HCT116 (cell line): ENCODE measurements around the gene CNTNAP2. TPM values are rescaled to one million over a fixed set of nuclear protein-coding genes. Genes with fewer than 3 reads are reported as not detected.

ENCODE experiments used
- ATAC-seq: fragments of 200-7000 bp; cut with Tn5 transposase; 2 replicates; pipeline ENCODE4 v1.9.1; 2020; ENCODE audit warnings: mild to moderate bottlenecking, moderate library complexity
- BruUV-seq: library from RNA; stranded (reverse); fragments of 400-500 nt; replicated peaks from 2 replicates; lab custom pipeline; 2021; lab: Mats Ljungman, UMichigan
- CTCF ChIA-PET: fragments of 300-600 bp; sonication (Branson Sonifier 250); formaldehyde crosslinking; loops from one replicate; lab custom pipeline; 2021; ENCODE audit warnings: antibody characterized with exemption; lab: Charles Lee
- POLR2A ChIA-PET: fragments of 300-600, 350-600 bp; sonication (Branson Sonifier 250); formaldehyde crosslinking; loops from one replicate; lab custom pipeline; 2021; ENCODE audit warnings: antibody characterized with exemption; lab: Charles Lee
- RAD21 ChIA-PET, 2 experiments: fragments of 300-600 bp; sonication (Branson Sonifier 250); formaldehyde crosslinking; loops; one replicate each; lab custom pipeline; 2023; ENCODE audit warnings: low total read pairs in 2 of 2; ENCODE audit not compliant: uncharacterized antibody in 2 of 2, unreplicated experiment in 2 of 2, low non-redundant PET in 1 of 2; lab: Charles Lee
- DNase-seq: peaks from one replicate; pipeline ENCODE4 v3.0.0-alpha.2; 2010; ENCODE audit warnings: low read depth, low spot score
- H2AFZ ChIP-seq: fragments of 200-600 bp; shearing (Covaris generic), sonication (generic); 2 replicates; pipeline ENCODE4 v1.6.1; 2017; ENCODE audit warnings: low read depth, mixed run types, mixed read lengths, antibody characterized with exemption, low read length; ENCODE audit not compliant: poor library complexity, severe bottlenecking
- H3K27ac ChIP-seq: 2 replicates; pipeline ENCODE4 v1.5.1; 2012; ENCODE audit warnings: low read depth, low read length
- H3K27me3 ChIP-seq: fragments of 200-600 bp; sonication (generic); 2 replicates; pipeline ENCODE4 v1.6.1; 2016; ENCODE audit warnings: mixed run types, low read length, mixed read lengths; ENCODE audit not compliant: insufficient read depth
- H3K36me3 ChIP-seq, 2 experiments: fragments of 200-500 bp in 1 of 2; fragments of 200-600 bp in 1 of 2; sonication (Bioruptor generic) in 1 of 2; sonication (generic) in 1 of 2; 2 replicates each; pipeline versions ENCODE4 v1.5.1 to v1.6.1; 2014 to 2016; ENCODE audit warnings: low read length in 2 of 2, inconsistent platforms in 1 of 2, mixed read lengths in 1 of 2, mixed run types in 1 of 2; ENCODE audit not compliant: insufficient read depth in 2 of 2, control insufficient read depth in 1 of 2
- H3K4me1 ChIP-seq, 2 experiments: fragments of 200-600 bp in 1 of 2; sonication (generic) in 1 of 2; 2 replicates each; pipeline versions ENCODE4 v1.5.1 to v1.6.1; 2012 to 2017; ENCODE audit warnings: low read length in 2 of 2, inconsistent platforms in 1 of 2, mild to moderate bottlenecking in 1 of 2, mixed read lengths in 1 of 2, mixed run types in 1 of 2, moderate library complexity in 1 of 2; ENCODE audit not compliant: insufficient read depth in 2 of 2, control insufficient read depth in 1 of 2
- H3K4me2 ChIP-seq: fragments of 200-600 bp; sonication (generic); 2 replicates; pipeline ENCODE4 v1.6.1; 2017; ENCODE audit warnings: mixed run types, low read length, mixed read lengths
- H3K4me3 ChIP-seq, 2 experiments: fragments of 200-600 bp in 1 of 2; sonication (generic) in 1 of 2; replicated peaks in 1 of 2; 2 replicates each; pipeline ENCODE4 v1.5.1; 2011 to 2016; ENCODE audit warnings: low read length in 2 of 2, control low read depth in 1 of 2, low read depth in 1 of 2, mild to moderate bottlenecking in 1 of 2, mixed read lengths in 1 of 2, mixed run types in 1 of 2
- H3K79me2 ChIP-seq: fragments of 200-600 bp; sonication (generic); 2 replicates; pipeline ENCODE4 v1.6.1; 2017; ENCODE audit warnings: mild to moderate bottlenecking, mixed run types, low read length, moderate library complexity, mixed read lengths; ENCODE audit not compliant: insufficient read depth
- H3K9ac ChIP-seq: fragments of 200-600 bp; sonication (generic); 2 replicates; pipeline ENCODE4 v1.6.1; 2016; ENCODE audit warnings: low read length, mixed read lengths
- H3K9me2 ChIP-seq: fragments of 200-600 bp; sonication (generic), shearing (Covaris generic); 2 replicates; pipeline ENCODE4 v1.6.1; 2017; ENCODE audit warnings: mixed run types, mild to moderate bottlenecking, moderate library complexity; ENCODE audit not compliant: insufficient read depth
- H3K9me3 ChIP-seq, 2 experiments: fragments of 200-500 bp in 1 of 2; fragments of 200-600 bp in 1 of 2; sonication (Bioruptor generic) in 1 of 2; sonication (generic) in 1 of 2; 2 replicates each; pipeline ENCODE4 v1.6.1; 2014 to 2017; ENCODE audit warnings: low read length in 2 of 2, mixed read lengths in 2 of 2, inconsistent platforms in 1 of 2, low read depth in 1 of 2, mild to moderate bottlenecking in 1 of 2, mixed run types in 1 of 2, moderate library complexity in 1 of 2; ENCODE audit not compliant: control insufficient read depth in 1 of 2, insufficient read depth in 1 of 2
- H4K20me1 ChIP-seq: fragments of 200-600 bp; sonication (generic), shearing (Covaris generic); 2 replicates; pipeline ENCODE4 v1.6.1; 2017; ENCODE audit warnings: mixed run types, mild to moderate bottlenecking, moderate library complexity; ENCODE audit not compliant: insufficient read depth
- ATF3 ChIP-seq: IDR thresholded peaks from 2 replicates; pipeline ENCODE4 v1.6.1; 2012
- CBX3 ChIP-seq: IDR thresholded peaks from 2 replicates; pipeline ENCODE4 v1.6.1; 2012; ENCODE audit warnings: low read depth
- CEBPB ChIP-seq: IDR thresholded peaks from 2 replicates; pipeline ENCODE4 v1.6.1; 2012; ENCODE audit warnings: low read depth
- CTCF ChIP-seq, 3 experiments: fragments of 200-600 bp in 1 of 3; sonication (generic) in 1 of 3; IDR thresholded peaks in 2 of 3; conservative IDR thresholded peaks in 1 of 3; 2 replicates each; pipeline ENCODE4 v1.5.1; 2012 to 2017; ENCODE audit warnings: low read depth in 2 of 3, low read length in 2 of 3, antibody characterized with exemption in 1 of 3, borderline replicate concordance in 1 of 3, control low read depth in 1 of 3, mild to moderate bottlenecking in 1 of 3, mixed read lengths in 1 of 3, mixed run types in 1 of 3, moderate library complexity in 1 of 3; ENCODE audit not compliant: insufficient read depth in 1 of 3
- EGR1 ChIP-seq: IDR thresholded peaks from 2 replicates; pipeline ENCODE4 v1.6.1; 2012; ENCODE audit warnings: low read depth
- EZH2 ChIP-seq: fragments of 200-600 bp; sonication (generic); IDR thresholded peaks from 2 replicates; pipeline ENCODE4 v1.6.1; 2017; ENCODE audit warnings: antibody characterized with exemption, mixed run types
- EZH2phosphoT487 ChIP-seq: fragments of 200-600 bp; IDR thresholded peaks from 2 replicates; pipeline ENCODE4 v1.6.1; 2018; ENCODE audit warnings: antibody characterized with exemption, borderline replicate concordance
- FOSL1 ChIP-seq: IDR thresholded peaks from 2 replicates; pipeline ENCODE4 v1.6.1; 2012; ENCODE audit warnings: low read depth
- JUND ChIP-seq: IDR thresholded peaks from 2 replicates; pipeline ENCODE4 v1.6.1; 2012
- MAX ChIP-seq: IDR thresholded peaks from 2 replicates; pipeline ENCODE4 v1.6.1; 2012
- RAD21 ChIP-seq: IDR thresholded peaks from 2 replicates; pipeline ENCODE4 v1.6.1; 2012; ENCODE audit warnings: low read depth, mild to moderate bottlenecking
- SIN3A ChIP-seq: IDR thresholded peaks from 2 replicates; pipeline ENCODE4 v1.6.1; 2012; ENCODE audit warnings: low read depth
- SP1 ChIP-seq: IDR thresholded peaks from 2 replicates; pipeline ENCODE4 v1.6.1; 2012; ENCODE audit warnings: low read depth
- SRF ChIP-seq: IDR thresholded peaks from 2 replicates; pipeline ENCODE4 v1.6.1; 2012; ENCODE audit warnings: low read depth
- TCF7L2 ChIP-seq: IDR thresholded peaks from 2 replicates; pipeline ENCODE4 v1.7.0; 2011; ENCODE audit warnings: borderline replicate concordance, inconsistent platforms; ENCODE audit not compliant: insufficient read depth, insufficient read length; ENCODE audit errors: extremely low read depth
- YY1 ChIP-seq: IDR thresholded peaks from 2 replicates; pipeline ENCODE4 v1.6.1; 2011; ENCODE audit warnings: low read length, low read depth, moderate library complexity, mild to moderate bottlenecking; ENCODE audit not compliant: insufficient replicate concordance; ENCODE audit errors: extremely low read depth
- ZBTB33 ChIP-seq: IDR thresholded peaks from 2 replicates; pipeline ENCODE4 v1.6.1; 2011; ENCODE audit warnings: mild to moderate bottlenecking, low read length, moderate library complexity; ENCODE audit not compliant: insufficient replicate concordance; ENCODE audit errors: extremely low read depth
- ZFX ChIP-seq: fragments of 450-650 bp; IDR thresholded peaks from 2 replicates; pipeline ENCODE4 v1.6.1; 2017
- intact Hi-C: fragments of 100-400 bp; cut with micrococcal nuclease; formaldehyde crosslinking; loops from 2 replicates; pipeline ENCODE4 v1.10.0; 2022
- total RNA-seq: library from RNA; stranded (reverse); gene quantifications from one replicate; pipeline ENCODE4 v1.2.1, GENCODE V29; 2021; ENCODE audit not compliant: unreplicated experiment

The CNTNAP2 gene
- total RNA-seq, 1 experiment from 2014 or later, result 0.37 TPM

GRCh38 chr7:146874722-146875121 lies 758.1 kb downstream of the CNTNAP2 start:
- H3K4me1 ChIP-seq, result no peaks in the 10 kb centered on the region
- intact Hi-C loops, result no loop called here

More at GRCh38 chr7:146874722-146875121, 758.1 kb downstream of the CNTNAP2 start:
- Histone ChIP-seq H3K9me2 (no peaks in the 10 kb centered on the region), H4K20me1 (no peaks in the 10 kb centered on the region), H3K79me2 (no peaks in the 10 kb centered on the region), H2AFZ (no peak overlapping the region), H3K27me3 (no peaks in the 10 kb centered on the region), H3K4me3 (no peak overlapping the region), H3K4me2 (no peak overlapping the region), H3K9ac (no peak overlapping the region), H3K27ac (no peak overlapping the region), H3K9me3 (peaks cover 4 to 14% of the 10 kb centered on the region in 2 experiments; a peak in 3 of 4 replicates), H3K36me3 (no peaks in the 10 kb centered on the region)
- no TSS peak for BruUV-seq
- ChIA-PET POLR2A (no interaction called here), CTCF (no interaction called here), RAD21 (no interaction called here)
- TF ChIP-seq MAX (no peak), CEBPB (no peak), SP1 (no peak), FOSL1 (no peak), SRF (no peak), CTCF (IDR thresholded peaks at IDR 0.05 in 2 of 3, conservative IDR thresholded peaks at IDR 0.05 in 1 of 3; ENCODE audit: borderline replicate concordance in 1 of 3, insufficient read depth in 1 of 3, low read depth in 2 of 3, low read length in 2 of 3) (no peak), YY1 (no peak), CBX3 (no peak), RAD21 (no peak), ZBTB33 (no peak), ZFX (no peak), ATF3 (no peak), TCF7L2 (no peak), EZH2 (no peak), JUND (no peak), EZH2phosphoT487 (no peak), SIN3A (no peak), EGR1 (no peak)
- DNase-seq (no peak), ATAC-seq (no peak)
